Measurements from ENCODE around the gene FAM43A.

Gene FAM43A

GRCh38 chr3:194664857-194665256 is 20.8 kb upstream of the FAM43A start:
- in situ Hi-C loops (cut with MboI; ENCODE audit: low sequenced_read_pairs): no loop called here
- Histone ChIP-seq H3K9me3 (no peaks in the 10 kb centered on the region), H3K27me3 (ENCODE audit: low read depth) (no peaks in the 10 kb centered on the region), H3K4me3 (no peak overlapping the region), H3K4me1 (peaks cover 8% of the 10 kb centered on the region), H3K36me3 (replicated peaks) (peaks cover 60% of the 10 kb centered on the region)
- DNase-seq (ENCODE audit: low spot score in 2 of 2): no peak

GRCh38 chr3:194667363-194667762 is 18.3 kb upstream of the FAM43A start:
- in situ Hi-C loops (cut with MboI; ENCODE audit: low sequenced_read_pairs): no loop called here
- no peak for DNase-seq (ENCODE audit: low spot score in 2 of 2)

DNA sequence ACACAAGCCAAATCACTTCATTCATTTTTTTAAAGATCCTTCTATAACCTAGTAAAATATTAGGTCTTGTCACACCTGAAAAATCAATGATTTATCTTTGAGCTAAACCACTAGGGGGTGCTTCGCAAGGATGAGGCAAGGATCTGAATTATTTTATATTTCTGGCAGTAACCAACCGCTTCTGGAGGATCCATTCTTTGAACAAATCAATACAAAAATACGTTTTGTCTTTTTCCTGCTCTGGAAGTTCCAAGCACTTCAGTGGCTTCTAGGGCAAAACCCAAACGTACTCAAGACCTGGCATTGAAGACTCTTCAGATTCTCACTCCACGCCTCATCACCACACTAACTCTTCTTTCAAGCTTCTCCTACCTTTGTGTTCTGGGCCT is 14.2 kb upstream of the FAM43A start:
- in situ Hi-C loops (cut with MboI; ENCODE audit: low sequenced_read_pairs): loop anchor here (10.0 kb wide), 1 partner anchor 853 kb away; no protein-coding TSS in a partner anchor
- peak; percentile 20 to 34 for DNase-seq (ENCODE audit: low spot score in 2 of 2)

More at GRCh38 chr3:194667363-194667762, 18.3 kb upstream of the FAM43A start:
- Histone ChIP-seq H3K9me3 (no peaks in the 10 kb centered on the region), H3K4me3 (no peak overlapping the region), H3K27me3 (ENCODE audit: low read depth) (no peaks in the 10 kb centered on the region), H3K4me1 (peaks cover 20% of the 10 kb centered on the region), H3K36me3 (replicated peaks) (peaks cover 42% of the 10 kb centered on the region)

GRCh38 chr3:194671900-194672808 is 13.5 kb upstream of the FAM43A start, which contains the start of gene LSG1:
Gene LSG1 (minus strand): TSS chr3:194672191. CDS start chr3:194672162, 29 bp downstream.
- in situ Hi-C loops (cut with MboI; ENCODE audit: low sequenced_read_pairs): loop anchor here (10.0 kb wide), 1 partner anchor 853 kb away; no protein-coding TSS in a partner anchor
- Histone ChIP-seq H3K36me3 (replicated peaks) (peaks cover 20% of the 10 kb centered on the region), H3K4me3 (peak within 1 kb of the TSS; percentile 67), H3K27me3 (ENCODE audit: low read depth) (peaks cover 6% of the 10 kb centered on the region; the same call in 1 of the 2 replicates), H3K9me3 (no peaks in the 10 kb centered on the region), H3K4me1 (peaks cover 20% of the 10 kb centered on the region)
- DNase-seq (ENCODE audit: low spot score in 2 of 2): peak; percentile 92 to 93

More for the DNA sequence above, 14.2 kb upstream of the FAM43A start:
- Histone ChIP-seq H3K9me3 (no peaks in the 10 kb centered on the region), H3K36me3 (replicated peaks) (peaks cover 21% of the 10 kb centered on the region), H3K4me1 (peaks cover 20% of the 10 kb centered on the region), H3K27me3 (ENCODE audit: low read depth) (peaks cover 6% of the 10 kb centered on the region; the same call in 1 of the 2 replicates), H3K4me3 (peak overlapping the region; percentile 67)

DNA sequence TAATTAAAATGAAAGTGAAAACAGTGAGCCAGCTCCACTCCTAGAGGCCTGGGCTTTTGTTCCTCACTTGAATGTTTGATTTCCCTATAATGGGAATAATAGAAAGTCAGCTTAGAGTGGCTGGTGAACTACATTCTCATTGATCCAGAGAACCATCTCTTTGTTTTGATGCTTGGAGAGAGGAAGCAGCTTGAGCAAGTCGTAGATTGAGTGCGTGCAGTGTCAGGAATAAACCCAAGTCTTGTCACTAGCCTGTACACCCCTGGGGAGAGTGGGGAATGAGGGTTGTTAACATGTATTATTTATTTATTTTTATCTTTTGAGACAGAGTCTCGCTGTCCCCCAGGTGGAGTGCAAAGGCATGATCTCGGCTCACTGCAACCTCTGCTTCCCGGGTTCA is 12.8 kb upstream of the FAM43A start:
- Histone ChIP-seq H3K9me3 (no peaks in the 10 kb centered on the region), H3K4me1 (peaks cover 20% of the 10 kb centered on the region), H3K4me3 (peak overlapping the region; percentile 67), H3K36me3 (replicated peaks) (peaks cover 20% of the 10 kb centered on the region), H3K27me3 (ENCODE audit: low read depth) (peaks cover 6% of the 10 kb centered on the region; the same call in 1 of the 2 replicates)
- in situ Hi-C loops (cut with MboI; ENCODE audit: low sequenced_read_pairs): loop anchor here (10.0 kb wide), 1 partner anchor 852 kb away; no protein-coding TSS in a partner anchor
- DNase-seq (ENCODE audit: low spot score in 2 of 2): no peak

GRCh38 chr3:194673761-194674160 is 11.9 kb upstream of the FAM43A start:
- Histone ChIP-seq H3K4me3 (no peak overlapping the region), H3K4me1 (peaks cover 19% of the 10 kb centered on the region), H3K9me3 (no peaks in the 10 kb centered on the region), H3K27me3 (ENCODE audit: low read depth) (peaks cover 6% of the 10 kb centered on the region; the same call in 1 of the 2 replicates), H3K36me3 (replicated peaks) (peaks cover 12% of the 10 kb centered on the region)
- DNase-seq (ENCODE audit: low spot score in 2 of 2): no peak
- in situ Hi-C loops (cut with MboI; ENCODE audit: low sequenced_read_pairs): loop anchor here (10.0 kb wide), 1 partner anchor 851 kb away; no protein-coding TSS in a partner anchor

DNA sequence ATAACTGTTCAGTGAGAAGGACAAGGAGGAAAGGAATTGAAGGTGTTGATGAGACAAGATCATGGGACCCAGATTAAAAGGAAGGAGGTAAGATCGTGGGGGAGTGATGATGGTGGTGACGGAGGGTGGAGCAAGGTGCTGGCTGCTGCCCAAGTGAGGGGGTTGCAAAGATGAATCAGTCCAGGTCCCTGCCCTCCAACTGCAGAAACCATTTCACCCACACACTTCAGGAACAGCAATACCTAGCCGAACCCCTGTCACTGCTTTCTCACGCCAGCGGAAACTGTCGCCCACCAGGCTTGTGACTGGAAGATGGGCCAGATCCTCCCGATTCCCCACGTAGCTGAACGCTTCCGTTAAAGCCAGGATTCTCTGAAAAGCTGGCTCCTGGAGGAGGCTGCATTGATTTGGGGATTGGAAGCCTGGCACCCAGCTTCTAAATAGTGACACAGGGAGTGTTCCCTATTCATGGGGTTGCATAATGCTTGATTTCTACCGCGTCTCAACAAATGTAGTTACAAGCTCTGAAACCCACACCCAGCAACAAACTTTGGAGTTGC is 10.5 kb upstream of the FAM43A start:
- peaks cover 6% of the 10 kb centered on the region; the same call in 1 of the 2 replicates for H3K27me3 ChIP-seq (ENCODE audit: low read depth)
- no peak overlapping the region for H3K4me3 ChIP-seq
- H3K4me1 ChIP-seq: peaks cover 11% of the 10 kb centered on the region
- in situ Hi-C loops (cut with MboI; ENCODE audit: low sequenced_read_pairs): loop anchor here (5.0 to 10.0 kb wide), 2 partner anchors 592 to 850 kb away; no protein-coding TSS in a partner anchor
- no peaks in the 10 kb centered on the region for H3K9me3 ChIP-seq
- DNase-seq (ENCODE audit: low spot score in 2 of 2): no peak
- peaks cover under 1% of the 10 kb centered on the region; the same call in 1 of the 2 replicates for H3K36me3 ChIP-seq (replicated peaks)

DNA sequence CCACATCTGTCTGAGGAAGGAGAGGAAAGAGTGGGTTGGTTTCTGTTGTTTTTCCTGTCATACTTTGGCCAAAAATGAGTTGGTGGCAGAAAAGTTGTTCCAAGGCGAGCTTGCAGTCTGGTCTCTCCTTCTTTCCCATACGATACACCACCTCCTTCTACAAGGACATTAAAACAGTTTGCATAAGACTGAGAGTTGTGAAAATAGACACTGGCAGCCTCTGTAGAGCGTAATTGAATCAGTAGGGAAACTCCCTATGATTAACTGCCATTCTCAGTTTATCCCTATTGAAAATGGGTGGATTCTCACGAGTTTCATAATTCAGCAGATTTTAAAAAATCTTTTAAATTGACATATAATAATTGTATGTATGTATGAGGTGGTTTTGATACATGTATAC is 10.0 kb upstream of the FAM43A start:
- Histone ChIP-seq H3K9me3 (no peaks in the 10 kb centered on the region), H3K4me3 (no peak overlapping the region), H3K27me3 (ENCODE audit: low read depth) (peaks cover 6% of the 10 kb centered on the region; the same call in 1 of the 2 replicates), H3K4me1 (peaks cover 6% of the 10 kb centered on the region), H3K36me3 (replicated peaks) (no peaks in the 10 kb centered on the region)
- in situ Hi-C loops (cut with MboI; ENCODE audit: low sequenced_read_pairs): loop anchor here (5.0 to 10.0 kb wide), 2 partner anchors 592 to 849 kb away; no protein-coding TSS in a partner anchor
- no peak for DNase-seq (ENCODE audit: low spot score in 2 of 2)

GRCh38 chr3:194676471-194676870 is 9.2 kb upstream of the FAM43A start:
- DNase-seq (ENCODE audit: low spot score in 2 of 2): no peak
- in situ Hi-C loops (cut with MboI; ENCODE audit: low sequenced_read_pairs): loop anchor here (5.0 to 10.0 kb wide), 2 partner anchors 591 to 848 kb away; no protein-coding TSS in a partner anchor
- Histone ChIP-seq H3K9me3 (no peaks in the 10 kb centered on the region), H3K4me1 (no peaks in the 10 kb centered on the region), H3K27me3 (ENCODE audit: low read depth) (peaks cover 6% of the 10 kb centered on the region; the same call in 1 of the 2 replicates), H3K4me3 (no peak overlapping the region), H3K36me3 (replicated peaks) (no peaks in the 10 kb centered on the region)

- Histone ChIP-seq H3K4me3 (no peak overlapping the region), H3K4me1 (peaks cover 3% of the 10 kb centered on the region), H3K36me3 (replicated peaks) (no peaks in the 10 kb centered on the region), H3K27me3 (ENCODE audit: low read depth) (peaks cover 3% of the 10 kb centered on the region; the same call in 1 of the 2 replicates), H3K9me3 (no peaks in the 10 kb centered on the region)
- in situ Hi-C loops (cut with MboI; ENCODE audit: low sequenced_read_pairs): no loop called here
- DNase-seq (ENCODE audit: low spot score in 2 of 2): no peak
Observed at GRCh38 chr3:194680888-194681615, 4.6 kb upstream of the FAM43A start.

GRCh38 chr3:194682189-194682693 is 3.4 kb upstream of the FAM43A start:
- no peaks in the 10 kb centered on the region for H3K36me3 ChIP-seq (replicated peaks)
- no peak for DNase-seq (ENCODE audit: low spot score in 2 of 2)
- in situ Hi-C loops (cut with MboI; ENCODE audit: low sequenced_read_pairs): no loop called here
- no peaks in the 10 kb centered on the region for H3K9me3 ChIP-seq
- no peak overlapping the region for H3K4me3 ChIP-seq
- H3K27me3 ChIP-seq (ENCODE audit: low read depth): no peaks in the 10 kb centered on the region
- H3K4me1 ChIP-seq: peaks cover 15% of the 10 kb centered on the region

- peak; percentile 79 to 80 for DNase-seq (ENCODE audit: low spot score in 2 of 2)
- Histone ChIP-seq H3K9me3 (no peaks in the 10 kb centered on the region), H3K27me3 (ENCODE audit: low read depth) (no peaks in the 10 kb centered on the region), H3K36me3 (replicated peaks) (no peaks in the 10 kb centered on the region), H3K4me3 (no peak overlapping the region), H3K4me1 (peaks cover 19% of the 10 kb centered on the region)
- in situ Hi-C loops (cut with MboI; ENCODE audit: low sequenced_read_pairs): no loop called here
Observed at GRCh38 chr3:194682694-194683310, 2.9 kb upstream of the FAM43A start.
